ENCODE data around the gene IMPDH1. TPM values are rescaled to one million over a fixed set of nuclear protein-coding genes. Genes with fewer than 3 reads are reported as not detected.

The IMPDH1 gene
- 50.0 and 69.0 TPM in 2 replicates for total RNA-seq

DNA sequence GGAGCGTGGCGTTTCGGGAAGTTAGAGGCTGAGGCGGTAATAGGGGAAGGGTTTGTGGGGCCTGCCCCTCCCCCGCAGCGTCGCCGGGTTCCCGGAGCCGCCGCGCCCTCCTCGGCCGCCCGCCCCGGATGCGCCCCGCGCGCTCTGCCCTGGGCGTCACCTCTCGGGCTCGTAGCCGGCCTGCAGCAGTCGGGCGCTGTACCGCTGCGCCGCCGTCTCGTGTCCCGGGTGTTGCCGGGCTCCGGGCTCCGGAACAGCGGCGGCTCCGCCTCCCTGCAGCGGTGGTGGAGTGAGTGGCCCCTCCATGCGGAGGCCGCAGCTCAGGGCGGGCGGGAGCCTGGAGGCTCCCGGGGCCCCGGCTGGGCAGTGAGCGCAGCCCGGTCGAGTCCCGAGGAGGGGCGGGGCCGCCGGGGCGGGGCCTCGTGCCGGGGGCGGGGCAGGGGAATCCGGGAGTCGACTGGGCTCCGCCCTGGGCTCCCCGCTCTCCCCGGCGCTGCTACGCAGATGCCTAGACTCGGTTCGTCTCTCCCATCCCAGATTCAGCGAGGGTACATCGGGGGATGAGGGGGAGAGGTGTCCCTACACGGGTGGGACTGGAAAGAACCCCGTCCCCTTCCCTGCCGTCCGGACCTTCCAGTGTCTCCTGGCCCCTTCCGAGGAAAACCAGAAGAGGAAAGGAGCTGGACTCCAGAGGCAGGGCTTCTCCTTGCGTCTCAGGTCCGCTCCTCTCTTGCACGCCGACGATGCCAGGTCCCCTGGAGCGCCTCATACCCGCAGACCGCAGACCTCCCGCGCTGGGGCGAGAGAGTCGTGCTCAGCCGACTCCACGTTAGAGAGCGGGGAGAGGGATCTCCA, at the start of gene IMPDH1:
Gene IMPDH1 (minus strand): TSS at position 387 of the 855 bp plus-strand sequence. CDS start 81 bp downstream, at position 306.

GRCh38 chr7:128455543-128456254, 45.9 kb upstream of the IMPDH1 start, which contains the start of gene HILPDA:
HILPDA (plus strand) TSS chr7:128455878; CDS start chr7:128457269, 1,391 bp downstream.

GRCh38 chr7:128361411-128362379, 48.1 kb downstream of the IMPDH1 start, which contains the start of gene PRRT4:
PRRT4 (minus strand) TSS chr7:128361690.

DNA sequence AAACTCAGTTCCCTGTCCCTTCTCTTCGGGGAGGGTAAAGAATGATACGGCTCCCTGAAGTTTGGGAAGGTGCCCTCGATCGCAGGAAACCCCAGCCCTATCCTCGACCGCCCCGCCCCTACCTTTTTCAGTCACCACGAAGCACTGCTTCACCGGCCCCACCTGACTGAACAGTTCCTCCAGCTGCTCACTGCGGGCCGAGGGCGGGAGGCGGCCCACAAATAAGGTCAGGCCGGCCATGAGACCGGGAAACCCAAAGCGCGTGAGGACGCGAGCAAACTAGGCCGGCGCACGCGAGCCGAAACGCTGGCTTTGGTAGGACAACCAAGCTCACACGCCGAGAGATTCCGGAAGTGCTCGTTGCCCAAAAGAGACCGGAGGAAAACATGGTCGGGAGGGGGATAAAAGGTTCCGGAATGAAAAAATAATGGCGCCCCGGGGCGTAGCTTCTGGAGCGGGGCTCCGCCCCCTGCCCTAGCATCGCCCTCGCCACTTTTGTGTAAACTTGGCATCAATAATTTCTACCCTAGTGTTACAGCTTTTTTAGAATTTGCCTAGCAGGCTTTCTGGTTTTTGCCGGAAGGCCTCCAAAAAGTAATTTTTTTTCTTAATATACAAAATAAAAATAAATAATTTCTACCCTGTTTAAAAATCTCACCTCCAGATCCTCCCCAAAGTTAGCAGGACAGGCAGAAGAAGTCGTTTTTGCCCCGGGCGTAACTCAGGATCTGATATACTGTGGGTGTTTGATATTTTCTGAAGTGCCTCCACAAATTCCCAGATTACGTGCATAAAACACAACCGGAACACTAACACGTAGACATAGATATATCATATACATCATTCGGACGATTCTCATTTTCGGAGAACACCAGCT, 66.0 kb downstream of the IMPDH1 start, which contains the start of gene RBM28:
Gene RBM28 (minus strand): TSS at position 355 of the 877 bp plus-strand sequence. CDS start 115 bp downstream, at position 240.

Other genes with a start within 250 kb of the IMPDH1 start
- gene LEP, start 168.7 kb downstream of the IMPDH1 start, total RNA-seq: not detected in 2 replicates
- 11.4 and 13.4 TPM in 2 replicates for gene RBM28, start 66.1 kb downstream of the IMPDH1 start, total RNA-seq
- under 0.01 TPM in 1 of 2 replicates, not detected in the other for gene PRRT4, start 48.3 kb downstream of the IMPDH1 start, total RNA-seq
- 13.5 and 19.0 TPM in 2 replicates for gene HILPDA, start 45.9 kb upstream of the IMPDH1 start, total RNA-seq
- gene METTL2B, start 66.8 kb upstream of the IMPDH1 start, total RNA-seq: 27.3 and 39.6 TPM in 2 replicates

Data from smooth muscle cell of trachea (primary cell).